AG20443 (cell line): ENCODE results near the gene CANT1.
"Not testable (repeated sequence)": the region's sequence is repeated elsewhere in the genome, so short reads cannot be mapped to it uniquely, and the experiment has no call there.

Experiments
- DNase-seq: peaks from one replicate; pipeline ENCODE4 v3.0.0; 2012; ENCODE audit warnings: low spot score, mixed read lengths

The CANT1 gene

GRCh38 chr17:79043191-79043930 is 33.8 kb upstream of the CANT1 start:
- DNase-seq, result no peak

- peak; percentile 73 for DNase-seq
These were observed 33.0 kb upstream of the CANT1 start for GRCh38 chr17:79042421-79043190.

GRCh38 chr17:79041723-79042420 is 32.3 kb upstream of the CANT1 start:
- DNase-seq, result no peak

GRCh38 chr17:79041041-79041570 is 31.5 kb upstream of the CANT1 start:
- peak; percentile 1 for DNase-seq

GRCh38 chr17:79039886-79040285 is 30.3 kb upstream of the CANT1 start:
- no peak for DNase-seq

- no peak for DNase-seq
These were observed 29.6 kb upstream of the CANT1 start for GRCh38 chr17:79039171-79039570.

DNA sequence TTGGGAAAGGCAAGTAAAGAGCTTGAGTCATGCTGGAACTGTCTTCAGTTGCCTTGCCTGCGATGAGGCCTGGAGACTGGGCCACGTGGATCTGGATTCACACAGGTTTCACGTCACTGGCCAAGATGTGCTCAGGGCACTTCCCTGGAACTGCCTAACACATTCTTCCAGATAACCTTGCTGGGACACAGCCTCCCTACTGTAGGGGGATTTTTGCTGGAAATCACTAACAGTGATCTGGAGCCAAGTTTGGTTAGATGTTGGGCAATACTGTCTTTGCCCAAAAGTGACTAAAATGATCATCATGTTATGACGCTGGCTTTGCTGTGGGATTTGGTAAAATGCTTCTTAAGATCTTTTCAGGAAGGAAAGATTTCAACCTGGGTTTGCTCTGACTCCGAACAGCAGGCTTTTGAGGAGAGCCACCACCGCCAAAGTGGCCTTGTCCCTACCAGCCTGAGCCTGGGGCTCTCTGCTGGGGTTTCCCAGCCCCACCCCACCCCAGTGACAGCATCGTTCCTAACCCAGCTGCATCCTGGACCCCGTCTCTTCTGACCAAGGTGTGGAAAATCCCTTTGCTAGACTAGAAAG is 29.1 kb upstream of the CANT1 start:
- peak; percentile 92 for DNase-seq

DNA sequence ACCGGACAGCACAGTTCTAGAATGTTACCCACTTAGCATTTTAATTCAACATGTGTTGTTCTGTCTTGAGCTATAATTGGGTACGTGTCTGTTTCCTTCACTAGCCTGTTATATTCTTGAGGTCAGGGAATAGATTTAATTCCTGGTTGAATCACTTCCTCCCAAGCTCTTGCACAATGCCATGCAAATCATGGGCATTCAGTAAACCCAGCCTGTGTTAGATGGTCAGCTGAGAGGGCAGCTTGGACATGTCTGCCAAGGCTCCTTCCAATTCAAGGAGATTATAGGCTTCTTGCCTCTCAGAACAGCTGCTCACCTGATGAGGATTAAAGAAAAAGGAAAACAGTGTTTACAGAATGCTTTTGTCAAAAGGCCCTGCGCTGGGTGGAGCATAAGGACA is 27.0 kb upstream of the CANT1 start:
- DNase-seq, result peak; percentile 83

DNA sequence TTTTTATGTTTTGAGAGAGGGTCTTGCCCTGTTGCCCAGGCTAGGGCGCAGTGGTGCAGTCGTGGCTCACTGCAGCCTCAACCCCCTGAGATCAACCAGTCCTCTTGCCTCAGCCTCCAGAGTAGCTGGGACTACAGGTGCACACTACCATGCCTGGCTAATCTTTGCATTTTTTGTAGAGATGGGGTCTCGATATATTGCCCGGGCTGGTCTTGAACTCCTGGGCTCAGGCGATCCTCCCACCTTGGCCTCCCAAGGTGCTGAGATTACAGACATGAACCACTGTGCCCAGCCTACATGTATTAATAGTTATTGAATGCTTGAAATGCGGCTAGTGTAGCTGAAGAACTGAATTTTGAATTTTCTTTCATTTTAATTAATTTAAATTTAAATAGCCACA is 26.6 kb upstream of the CANT1 start:
- no peak for DNase-seq

- no peak for DNase-seq
These were observed 26.1 kb upstream of the CANT1 start for GRCh38 chr17:79035686-79036085.

DNA sequence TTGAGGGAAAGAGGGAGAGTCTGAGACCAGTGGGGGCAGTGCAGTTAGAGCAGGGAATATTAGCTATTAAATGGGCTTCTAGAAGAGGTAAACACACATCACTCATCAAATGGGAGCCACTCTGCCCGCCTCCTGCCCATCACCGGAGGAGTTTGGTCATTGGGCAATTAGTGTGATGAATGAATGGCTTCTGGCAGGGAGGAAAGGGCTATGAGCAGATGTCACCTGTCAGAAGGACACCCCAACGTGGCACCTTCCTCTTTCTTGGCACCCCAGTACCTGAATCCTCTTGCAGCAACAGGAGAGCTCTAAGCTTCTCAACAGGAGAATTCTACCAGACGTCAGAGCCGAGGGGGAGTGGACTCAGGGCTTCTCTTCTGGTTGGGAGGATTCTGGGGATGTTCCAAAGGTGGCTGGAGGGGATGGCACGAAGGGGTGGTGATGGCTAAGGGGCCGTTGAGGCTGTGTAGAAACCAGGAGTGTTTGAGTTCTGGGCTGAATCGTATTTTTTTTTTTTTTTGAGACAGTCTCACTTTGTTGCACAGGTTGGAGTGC is 25.4 kb upstream of the CANT1 start:
- DNase-seq, result no peak

DNA sequence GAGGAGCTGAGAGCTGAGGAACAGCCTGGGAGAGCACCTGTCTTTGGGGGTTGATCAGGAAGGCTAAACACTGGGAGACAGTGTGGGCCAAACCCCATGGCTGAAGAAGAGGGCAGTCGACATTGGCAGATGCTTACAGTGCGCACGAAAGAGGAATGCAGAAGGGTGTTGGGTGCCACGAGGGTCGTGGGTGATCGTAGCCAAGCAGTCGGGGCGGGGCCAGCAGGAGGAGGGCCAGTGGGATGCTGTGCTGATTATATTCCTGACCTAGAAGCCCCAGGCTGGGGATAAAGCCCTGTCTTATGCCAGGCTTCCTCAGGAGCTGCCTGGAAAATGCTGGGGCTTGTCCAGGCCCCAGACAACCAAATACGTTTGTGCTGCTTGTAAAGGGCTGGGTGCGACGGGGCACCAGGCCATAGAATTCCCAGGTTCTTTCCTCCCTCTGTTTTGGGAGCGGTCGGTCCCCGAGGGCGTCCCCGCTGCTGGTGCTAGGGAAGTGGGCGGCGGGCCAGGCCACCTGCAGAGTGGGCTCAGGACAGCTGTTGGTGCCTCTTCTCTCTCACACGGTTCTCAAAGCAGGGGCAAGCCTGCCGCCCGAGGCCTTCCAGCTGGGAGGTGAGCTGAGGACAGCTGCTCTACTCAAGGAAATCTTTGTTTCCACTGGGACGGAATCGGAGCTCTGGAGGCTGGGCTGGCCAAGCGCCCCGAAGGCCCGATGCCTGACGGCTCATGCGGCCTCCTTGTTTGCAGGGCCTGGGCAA is 24.4 kb upstream of the CANT1 start:
- no peak for DNase-seq

DNA sequence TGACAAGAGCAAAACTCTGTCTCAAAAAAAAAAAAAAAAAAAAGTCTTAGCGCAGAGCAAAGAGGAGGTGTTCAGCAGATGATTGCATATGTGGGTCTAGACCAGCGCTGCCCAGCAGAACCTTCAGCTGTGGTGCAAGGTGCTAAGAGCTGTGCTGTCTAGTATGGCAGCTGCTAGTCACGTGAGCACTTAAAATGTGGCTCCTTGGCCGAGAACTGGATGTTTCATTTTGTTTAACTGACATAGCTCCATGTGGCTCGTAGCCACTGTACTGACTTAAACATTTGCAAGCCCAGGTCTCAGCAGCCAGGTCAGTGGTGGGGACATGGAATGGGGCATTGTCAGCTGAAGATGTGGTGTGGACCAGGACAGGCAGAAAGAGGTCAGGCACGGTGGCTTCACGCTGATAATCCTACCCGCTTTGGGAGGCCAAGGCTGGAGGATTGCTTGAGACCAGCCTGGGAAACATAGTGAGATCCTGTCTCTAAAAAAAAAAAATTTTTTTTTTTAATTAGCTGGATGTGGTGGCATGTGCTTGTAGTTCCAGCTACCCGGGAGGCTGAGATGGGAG is 23.6 kb upstream of the CANT1 start:
- DNase-seq, result no peak

GRCh38 chr17:79031996-79032875 is 22.7 kb upstream of the CANT1 start:
- no peak for DNase-seq

DNA sequence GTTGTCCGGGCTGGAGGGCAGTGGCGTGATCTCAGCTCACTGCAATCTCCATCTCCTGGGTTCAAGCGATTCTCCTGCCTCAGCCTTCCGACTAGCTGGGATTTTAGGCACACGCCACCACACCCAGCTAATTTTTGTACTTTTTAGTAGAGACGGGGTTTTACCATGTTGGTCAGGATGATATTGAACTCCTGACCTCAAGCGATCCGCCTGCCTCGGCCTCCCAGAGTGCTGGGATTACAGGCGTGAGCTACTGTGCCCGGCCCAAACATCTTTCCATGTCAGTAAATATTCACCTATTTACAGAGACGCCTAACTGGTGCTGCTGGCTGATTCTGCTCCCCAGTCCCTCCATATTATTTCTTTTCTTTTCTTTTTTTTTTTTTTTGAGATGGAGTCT is 21.1 kb upstream of the CANT1 start:
- DNase-seq, result not testable (repeated sequence)

GRCh38 chr17:79029327-79030009 is 19.9 kb upstream of the CANT1 start:
- DNase-seq, result no peak

- DNase-seq, result peak; percentile 10
These were observed 19.1 kb upstream of the CANT1 start for GRCh38 chr17:79028496-79029326.

DNA sequence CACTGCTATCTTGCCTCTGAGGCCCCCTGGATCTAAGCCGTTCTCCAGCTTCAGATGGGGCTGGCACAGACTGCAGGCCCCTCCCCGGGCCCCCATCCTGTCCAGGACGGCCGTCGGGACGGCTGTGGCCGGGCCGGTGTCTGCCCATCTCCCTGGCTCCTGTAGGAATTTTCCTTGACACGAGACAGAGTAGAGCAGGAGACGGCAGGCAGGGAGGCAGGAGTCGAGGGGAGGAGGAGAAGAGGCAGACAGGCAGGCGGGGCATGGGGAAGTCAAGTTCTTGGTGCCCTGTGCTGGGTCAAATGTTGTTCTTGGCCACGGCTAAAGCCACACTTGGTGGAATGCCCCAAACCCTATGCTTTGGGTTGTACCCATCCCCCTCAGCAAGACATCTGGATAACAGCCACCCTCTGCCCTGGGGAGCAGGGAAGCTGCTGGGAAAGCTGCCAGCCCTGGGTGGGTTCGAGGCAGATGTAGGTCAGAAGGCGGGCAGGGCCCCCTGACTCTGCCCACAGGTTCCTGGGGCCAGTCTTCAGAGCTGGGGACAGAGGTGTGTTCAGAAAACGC is 18.4 kb upstream of the CANT1 start:
- no peak for DNase-seq
